RWPE1 (cell line): Measurements from ENCODE around the gene KCTD1.

Experiments used
- CTCF ChIA-PET: fragments of 350-600 bp; sonication (Branson Sonifier 250); formaldehyde crosslinking; extraction: SDS; loops from one replicate; lab custom pipeline; 2021; lab: Yijun Ruan, JAX
- POLR2A ChIA-PET: fragments of 400-600 bp; formaldehyde crosslinking; extraction: SDS; loops from one replicate; lab custom pipeline; 2020; ENCODE audit warnings: antibody characterized with exemption; ENCODE audit not compliant: low non-redundant PET; lab: Yijun Ruan, JAX
- DNase-seq: peaks from one replicate; pipeline ENCODE4 v3.0.0; 2012; ENCODE audit warnings: low spot score
- H3K27ac ChIP-seq: fragments of 450-650 bp; 2 replicates; pipeline ENCODE4 v1.5.1; 2017
- TF ChIP-seq, protein P1 (sequence below): fragments of 450-650 bp; conservative IDR thresholded peaks from 2 replicates; pipeline ENCODE4 v1.5.1; 2017; ENCODE audit warnings: low read depth, mild to moderate bottlenecking

Gene KCTD1

GRCh38 chr18:26526128-26526965 is 22.0 kb downstream of the KCTD1 start:
- DNase-seq: no peak
- no peak overlapping the region for H3K27ac ChIP-seq
- TF ChIP-seq, protein P1, sequence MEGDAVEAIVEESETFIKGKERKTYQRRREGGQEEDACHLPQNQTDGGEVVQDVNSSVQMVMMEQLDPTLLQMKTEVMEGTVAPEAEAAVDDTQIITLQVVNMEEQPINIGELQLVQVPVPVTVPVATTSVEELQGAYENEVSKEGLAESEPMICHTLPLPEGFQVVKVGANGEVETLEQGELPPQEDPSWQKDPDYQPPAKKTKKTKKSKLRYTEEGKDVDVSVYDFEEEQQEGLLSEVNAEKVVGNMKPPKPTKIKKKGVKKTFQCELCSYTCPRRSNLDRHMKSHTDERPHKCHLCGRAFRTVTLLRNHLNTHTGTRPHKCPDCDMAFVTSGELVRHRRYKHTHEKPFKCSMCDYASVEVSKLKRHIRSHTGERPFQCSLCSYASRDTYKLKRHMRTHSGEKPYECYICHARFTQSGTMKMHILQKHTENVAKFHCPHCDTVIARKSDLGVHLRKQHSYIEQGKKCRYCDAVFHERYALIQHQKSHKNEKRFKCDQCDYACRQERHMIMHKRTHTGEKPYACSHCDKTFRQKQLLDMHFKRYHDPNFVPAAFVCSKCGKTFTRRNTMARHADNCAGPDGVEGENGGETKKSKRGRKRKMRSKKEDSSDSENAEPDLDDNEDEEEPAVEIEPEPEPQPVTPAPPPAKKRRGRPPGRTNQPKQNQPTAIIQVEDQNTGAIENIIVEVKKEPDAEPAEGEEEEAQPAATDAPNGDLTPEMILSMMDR: no peak
- POLR2A ChIA-PET: no interaction called here
- CTCF ChIA-PET: no interaction called here

DNA sequence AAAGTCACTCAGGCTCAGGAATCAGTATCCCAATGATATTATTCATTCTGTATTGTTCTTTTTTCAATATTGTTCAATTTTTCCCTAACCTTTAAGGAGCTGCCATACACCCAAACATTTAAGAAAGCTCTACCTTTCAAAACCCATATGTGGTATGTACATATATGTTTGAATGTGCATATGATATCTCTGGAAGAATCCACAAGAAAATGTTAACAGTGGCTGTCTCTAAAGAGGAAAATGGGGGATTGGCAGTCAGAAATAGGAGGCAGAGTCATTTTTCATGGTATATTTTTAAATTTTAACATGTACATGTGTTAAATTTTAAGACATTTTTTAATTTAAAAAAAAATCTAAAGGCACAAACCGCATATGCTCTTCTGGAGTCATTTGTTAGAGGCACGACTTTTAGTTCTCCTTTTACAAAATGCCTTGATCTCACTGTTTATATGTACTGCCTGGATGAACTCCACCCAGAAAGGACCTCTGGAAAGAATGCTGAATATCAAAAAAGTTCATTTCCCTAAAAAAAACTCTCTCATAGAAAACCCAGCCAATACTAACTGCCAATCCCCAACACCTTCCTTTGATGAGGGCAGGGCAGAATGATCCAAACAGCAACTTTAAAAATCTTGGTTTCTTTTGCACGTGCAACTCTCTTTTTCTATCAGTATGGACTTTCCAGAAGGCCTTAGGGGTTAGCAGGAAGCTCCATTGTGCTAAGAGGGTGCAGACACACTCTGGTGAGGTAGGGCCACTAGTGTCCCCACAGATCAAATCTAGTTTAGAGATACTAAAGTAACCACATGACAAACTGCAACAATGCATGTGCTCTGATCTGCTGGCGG is 23.6 kb downstream of the KCTD1 start:
- DNase-seq: no peak
- ChIA-PET POLR2A (no interaction called here), CTCF (no interaction called here)
- TF ChIP-seq, protein P1: no peak
- H3K27ac ChIP-seq: no peak overlapping the region

- CTCF ChIA-PET: interaction anchor here (0.6 kb wide), 1 partner anchor 12 kb away, joined by 5 read pairs; no protein-coding TSS in a partner anchor
Observed at GRCh38 chr18:26524002-26524401, 24.4 kb downstream of the KCTD1 start.

DNA sequence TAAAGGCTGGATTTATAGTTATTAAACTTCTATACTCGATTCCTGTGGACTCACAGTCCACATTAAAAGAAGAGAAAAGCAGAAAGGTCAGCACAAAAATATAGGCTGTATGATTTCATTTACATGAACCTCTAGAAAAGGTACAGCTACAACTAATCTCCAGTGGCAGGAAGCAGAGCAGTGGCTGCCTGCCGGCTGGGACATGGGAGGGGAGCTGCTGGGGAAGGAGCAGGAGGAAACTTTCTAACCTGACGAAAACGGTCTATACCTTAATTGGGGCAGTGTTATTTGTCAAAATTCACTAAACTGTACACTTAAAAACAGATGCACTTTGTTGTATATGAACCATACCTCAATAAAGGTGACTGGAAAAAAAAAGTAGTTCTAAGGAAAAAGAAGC is 26.7 kb downstream of the KCTD1 start:
- TF ChIP-seq, protein P1: no peak
- CTCF ChIA-PET: no interaction called here
- POLR2A ChIA-PET: no interaction called here
- H3K27ac ChIP-seq: no peak overlapping the region
- DNase-seq: no peak

More at GRCh38 chr18:26524002-26524401, 24.4 kb downstream of the KCTD1 start:
- DNase-seq: no peak
- TF ChIP-seq, protein P1: no peak
- POLR2A ChIA-PET: no interaction called here
- H3K27ac ChIP-seq: 0 out of 2 replicates have a peak overlapping the region, but pooled peaks have one; percentile 2

DNA sequence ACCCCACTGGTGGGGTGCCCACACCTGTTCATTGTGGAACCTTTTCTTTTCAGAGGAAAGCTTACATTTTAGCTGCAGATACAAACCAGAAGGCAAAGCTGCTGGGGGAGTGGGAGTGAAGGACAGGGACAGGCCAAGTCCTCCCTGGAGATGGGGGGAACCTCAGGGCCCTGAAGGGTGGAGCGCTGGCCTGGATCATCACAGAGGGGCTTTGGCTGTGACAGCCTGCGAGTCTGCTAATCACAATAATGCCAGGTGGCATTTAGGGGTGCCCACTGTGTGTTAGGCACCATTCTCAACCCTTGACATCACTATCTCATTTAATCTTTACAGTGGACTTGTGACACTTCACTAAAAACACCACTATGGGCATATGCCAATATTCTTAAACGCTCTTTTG is 27.4 kb downstream of the KCTD1 start:
- no peak for DNase-seq
- CTCF ChIA-PET: interaction anchor here (0.6 kb wide), 1 partner anchor 22 kb away, joined by 3 read pairs; no protein-coding TSS in a partner anchor
- TF ChIP-seq, protein P1: no peak
- POLR2A ChIA-PET: no interaction called here
- H3K27ac ChIP-seq: peak overlapping the region; percentile 19; the same call in 1 of the 2 replicates

DNA sequence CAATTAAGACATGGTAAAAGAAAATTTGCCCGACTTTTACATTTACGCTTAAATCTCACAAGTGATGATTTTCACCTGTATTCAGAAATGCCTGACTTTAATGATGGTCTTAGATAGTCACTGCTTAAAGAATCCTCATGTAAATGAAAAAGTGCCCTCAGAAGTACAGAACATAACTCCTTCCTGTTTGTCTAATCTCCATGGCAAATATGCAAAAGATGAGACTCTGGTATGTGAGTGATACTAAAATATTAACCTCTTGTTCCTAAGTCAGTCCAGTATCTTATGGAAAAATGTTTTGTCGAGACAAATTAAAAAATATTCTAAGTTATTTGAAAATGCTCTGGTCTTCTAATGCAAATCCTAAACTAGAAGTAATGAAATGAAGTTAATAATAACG is 29.2 kb downstream of the KCTD1 start:
- POLR2A ChIA-PET: no interaction called here
- CTCF ChIA-PET: no interaction called here
- no peak overlapping the region for H3K27ac ChIP-seq
- DNase-seq: no peak
- TF ChIP-seq, protein P1: no peak
